ENCODE measurements around the gene ADI1. TPM values are rescaled to one million over a fixed set of nuclear protein-coding genes. Genes with fewer than 3 reads are reported as not detected.

The ADI1 gene
- total and polyA plus RNA-seq, 2 of the 8 experiments (the other 6 are each of a cell fraction or from before 2014, with no cell fraction given): 12.2 to 40.2 TPM

DNA sequence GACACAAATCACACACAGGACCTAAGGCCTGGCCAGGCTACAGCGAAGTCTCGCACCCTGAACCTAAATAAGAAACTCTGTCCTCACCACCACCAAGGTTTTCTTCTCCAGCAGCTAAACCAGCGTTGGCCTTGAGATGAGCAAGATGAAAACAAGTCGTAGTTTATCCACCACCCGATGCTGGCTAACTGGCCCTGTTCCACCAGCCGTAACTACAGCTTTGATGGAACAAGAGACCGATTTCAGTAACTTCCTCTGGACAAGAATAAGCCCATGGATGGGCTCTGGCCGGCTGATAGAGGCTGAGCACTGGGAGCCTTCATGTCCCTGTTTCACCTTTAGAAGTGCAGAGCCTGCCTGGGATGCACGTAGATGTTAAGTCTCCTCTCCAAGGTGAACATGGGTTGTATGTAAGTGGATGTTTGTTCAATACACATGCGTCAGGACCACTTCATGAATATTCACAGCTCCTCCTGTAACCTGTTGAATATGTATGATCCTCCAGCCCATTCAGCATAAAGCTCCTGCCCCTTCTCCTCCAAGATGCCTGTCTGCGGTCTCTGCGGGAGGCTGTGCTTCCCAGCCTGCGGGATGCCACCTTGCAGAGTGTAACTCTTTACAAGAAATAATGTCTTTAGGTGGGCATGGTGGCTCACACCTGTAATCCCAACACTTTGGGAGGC is 24.2 kb downstream of the ADI1 start (continued):
- TF ChIP-seq CHD7 (IDR thresholded peaks at IDR 0.05; ENCODE audit: insufficient replicate concordance, low read length): no peak
- TF ChIP-seq RAD21 (IDR thresholded peaks at IDR 0.05 in 1 of 2, conservative IDR thresholded peaks at IDR 0.05 in 1 of 2; ENCODE audit: low read depth in 2 of 2, low read length in 2 of 2): no peak
- no peak for TF ChIP-seq GABPA (IDR thresholded peaks at IDR 0.05; ENCODE audit: borderline replicate concordance, insufficient read depth, low read length)
- no peak for TF ChIP-seq YY1 (IDR thresholded peaks at IDR 0.05; ENCODE audit: low read depth, low read length)
- TF ChIP-seq RBBP5 (IDR thresholded peaks at IDR 0.05; ENCODE audit: borderline replicate concordance, low read depth, low read length): no peak
- no peak for TF ChIP-seq GTF2F1 (IDR thresholded peaks at IDR 0.05; ENCODE audit: borderline replicate concordance, low read depth, low read length)
- no peak for TF ChIP-seq POU5F1 (IDR thresholded peaks at IDR 0.05; ENCODE audit: low read depth, low read length)
- TF ChIP-seq SAP30 (IDR thresholded peaks at IDR 0.05; ENCODE audit: insufficient read depth, insufficient replicate concordance, low read length): no peak
- TF ChIP-seq SIN3A (conservative IDR thresholded peaks at IDR 0.05 in 1 of 2, IDR thresholded peaks at IDR 0.05 in 1 of 2; ENCODE audit: low read depth in 1 of 2, low read length in 2 of 2): no peak
- no peak for TF ChIP-seq NRF1 (IDR thresholded peaks at IDR 0.05; ENCODE audit: low read depth, low read length)

Measured in H1 (cell line).